Measurements from ENCODE around the gene ARMC7.
"Not testable (repeated sequence)": the region's sequence is repeated elsewhere in the genome, so short reads cannot be mapped to it uniquely, and the experiment has no call there.

ARMC7 gene

DNA sequence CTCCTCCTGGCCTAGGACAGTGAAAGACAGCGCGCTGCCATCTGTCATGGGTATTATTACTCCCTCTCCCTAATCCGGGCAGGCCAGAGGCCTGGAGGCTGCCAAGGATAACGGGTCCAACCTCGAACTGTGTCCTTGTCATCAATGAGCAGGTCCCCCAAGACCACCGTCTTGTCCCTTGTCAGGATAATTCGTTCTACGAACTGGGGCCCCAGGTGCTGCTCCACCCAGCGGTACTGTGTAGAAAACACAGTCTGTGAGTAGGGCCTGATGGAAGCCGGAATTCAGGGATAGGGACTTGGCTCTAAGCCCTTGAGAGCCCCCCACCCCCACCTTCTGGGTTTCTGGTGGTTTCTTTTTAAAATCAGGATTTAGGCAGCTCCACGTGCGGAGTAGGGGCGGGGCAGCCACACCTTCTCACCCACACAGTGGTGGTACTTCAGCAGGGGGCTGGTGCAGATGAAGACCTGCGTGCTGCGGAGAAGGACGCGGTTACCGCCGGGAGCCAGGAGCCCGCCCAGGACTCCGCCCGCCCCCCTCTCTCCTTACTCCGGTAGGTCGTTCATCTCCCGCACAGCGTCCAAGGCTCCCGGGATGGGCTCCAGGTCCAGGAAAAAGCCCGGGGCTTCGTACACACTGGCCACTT is 21.0 kb downstream of the ARMC7 start:
- no peak for DNase-seq

DNA sequence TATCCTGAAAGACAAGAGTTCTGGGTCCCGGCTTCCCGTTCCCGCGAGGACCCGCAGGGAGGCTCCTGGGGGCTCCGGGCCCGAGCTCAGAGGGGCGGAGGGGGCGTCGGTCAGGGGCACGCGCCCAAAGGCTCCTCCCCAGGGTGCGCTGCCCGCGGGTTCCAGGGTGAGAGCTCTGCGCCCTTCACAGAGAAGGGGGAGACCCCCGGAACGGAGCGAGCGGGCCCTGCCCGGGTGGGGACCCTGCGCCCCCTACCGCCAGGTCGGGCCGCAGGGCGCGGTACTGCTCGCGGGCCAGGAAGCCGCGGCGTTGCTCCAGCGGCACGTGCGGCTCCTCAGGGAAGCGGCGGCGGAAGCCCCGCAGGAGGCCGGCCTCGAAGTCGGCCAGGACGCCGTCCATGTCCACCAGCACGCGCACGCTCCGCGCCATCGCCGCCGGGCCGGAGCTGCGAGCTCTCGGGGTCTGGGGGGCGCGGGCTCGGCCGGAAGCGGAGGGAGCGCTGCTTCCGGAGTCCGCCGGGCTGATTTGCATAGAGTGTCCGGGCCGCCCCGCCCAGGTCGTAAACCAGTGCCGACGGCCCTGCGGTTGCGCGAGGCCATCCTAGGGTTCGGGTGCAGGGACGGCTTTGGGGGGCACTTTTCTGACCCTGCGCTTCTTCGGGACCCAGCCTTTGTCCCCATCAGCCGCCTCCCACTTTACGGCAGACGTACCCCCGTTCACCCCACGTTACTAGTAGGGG is 21.7 kb downstream of the ARMC7 start, which contains the start of gene NT5C:
Gene NT5C (minus strand): TSS at position 465 of the 740 bp plus-strand sequence. CDS start 35 bp downstream, at position 430.
- peak; percentile 44 for DNase-seq

DNA sequence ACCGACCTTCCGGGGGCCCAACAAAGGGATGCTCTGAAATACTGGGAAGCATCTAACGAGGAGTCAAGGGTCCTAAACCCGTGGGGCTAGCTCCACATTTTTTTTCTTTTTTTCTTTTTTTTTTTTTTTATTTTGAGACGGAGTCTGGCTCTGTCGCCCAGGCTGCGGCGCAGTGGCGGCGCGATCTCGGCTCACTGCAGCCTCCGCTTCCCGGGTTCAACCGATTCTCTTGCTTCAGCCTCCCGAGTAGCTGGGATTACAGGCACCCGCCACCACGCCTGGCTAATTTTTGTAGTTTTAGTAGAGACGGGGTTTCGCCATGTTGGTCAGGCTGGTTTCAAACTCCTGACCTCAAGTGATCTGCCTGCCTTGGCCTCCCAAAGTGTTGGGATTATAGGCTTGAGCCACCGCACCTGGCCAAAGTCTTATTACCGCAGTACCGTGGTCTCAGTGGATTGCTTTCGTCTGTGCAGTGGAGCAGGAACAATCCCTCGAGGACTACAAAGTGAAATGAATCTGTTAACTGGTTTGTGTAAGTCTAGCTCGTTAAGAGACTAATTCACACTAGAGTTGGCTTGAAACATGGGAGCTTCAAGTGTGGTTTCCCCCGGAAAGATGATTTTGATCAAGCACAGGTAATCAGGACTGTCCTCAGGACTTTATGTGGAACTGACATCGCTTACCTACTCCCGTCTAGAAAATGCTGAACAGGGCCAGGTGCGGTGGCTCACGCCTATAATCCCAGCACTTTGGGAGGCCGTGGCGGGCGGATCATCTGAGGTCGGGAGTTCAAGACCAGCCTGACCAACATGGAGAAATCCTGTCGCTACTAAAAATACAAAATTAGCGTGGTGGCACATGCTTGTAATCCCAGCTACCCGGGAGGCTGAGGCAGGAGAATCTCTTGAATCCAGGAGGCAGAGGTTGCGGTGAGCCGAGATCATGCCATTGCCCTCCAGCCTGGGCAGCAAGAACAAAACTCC is 22.5 kb downstream of the ARMC7 start:
- DNase-seq = not testable (repeated sequence)

DNA sequence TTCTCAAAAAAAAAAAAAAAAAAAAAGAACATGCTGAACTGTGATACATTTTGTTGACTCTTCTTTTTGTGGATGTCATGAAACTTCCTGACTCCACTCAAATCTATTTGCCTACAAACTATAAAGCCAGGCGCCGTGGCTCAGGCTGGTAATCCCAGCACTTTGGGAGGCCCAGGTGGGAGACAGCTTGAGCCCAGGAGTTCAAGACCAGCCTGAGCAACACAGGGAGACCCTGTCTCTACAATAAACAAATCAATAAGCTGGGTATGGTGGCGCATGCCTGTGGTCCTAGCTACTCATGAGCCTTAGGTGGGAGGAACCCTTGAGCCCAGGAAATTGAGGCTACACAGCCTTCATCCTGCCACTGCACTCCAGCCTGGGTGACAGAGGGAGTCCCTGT is 23.2 kb downstream of the ARMC7 start:
- DNase-seq = no peak

DNA sequence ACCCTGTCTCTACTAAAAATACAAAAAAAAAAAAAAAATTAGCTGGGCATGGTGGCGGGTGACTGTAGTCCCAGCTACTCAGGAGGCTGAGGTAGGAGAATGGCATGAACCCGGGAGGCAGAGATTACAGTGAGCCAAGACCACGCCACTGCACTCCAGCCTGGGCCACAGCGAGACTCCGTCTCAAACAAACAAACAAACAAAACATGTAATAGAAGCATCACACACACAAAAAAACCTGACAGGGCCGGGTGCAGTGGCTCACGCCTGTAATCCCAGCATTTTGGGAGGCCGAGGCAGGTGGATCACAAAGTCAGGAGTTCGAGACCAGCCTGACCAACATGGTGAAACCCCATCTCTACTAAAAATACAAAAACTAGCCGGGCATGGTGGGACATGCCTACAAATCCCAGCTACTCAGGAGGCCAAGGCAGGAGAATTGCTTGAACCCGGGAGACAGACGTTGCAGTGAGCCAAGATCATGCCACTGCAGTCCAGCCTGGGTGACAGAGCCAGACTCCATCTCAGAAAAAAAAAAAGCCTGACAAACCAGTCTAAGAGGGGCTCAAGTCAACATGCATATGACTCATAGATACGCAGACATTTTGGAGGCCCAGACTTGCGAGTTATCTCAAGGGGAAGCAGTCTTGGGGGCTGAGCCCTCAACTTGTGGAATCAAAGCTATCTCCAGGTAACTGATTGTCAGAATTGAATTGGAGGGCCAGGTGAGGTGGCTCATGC is 24.0 kb downstream of the ARMC7 start:
- DNase-seq = not testable (repeated sequence)

DNA sequence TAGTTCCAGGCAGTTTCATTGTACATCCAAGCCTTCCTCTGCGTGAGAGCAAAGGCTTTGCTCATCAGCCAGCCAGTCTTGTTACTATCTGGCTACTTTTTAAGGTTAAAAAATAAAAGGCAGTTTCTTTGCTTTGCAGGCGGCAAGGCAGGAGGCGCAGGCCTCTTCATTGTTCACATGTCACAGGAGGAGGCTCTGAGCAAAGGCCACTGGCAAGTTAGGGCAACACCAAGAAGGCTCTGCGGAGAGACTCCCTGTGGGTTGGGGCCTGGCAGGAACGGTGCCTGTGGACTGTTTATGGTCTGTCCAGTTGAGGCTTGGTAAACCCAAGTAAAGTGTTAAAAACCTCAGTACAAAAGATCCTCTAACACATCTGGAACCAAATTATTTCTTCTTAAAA is 25.7 kb downstream of the ARMC7 start:
- no peak for DNase-seq

DNA sequence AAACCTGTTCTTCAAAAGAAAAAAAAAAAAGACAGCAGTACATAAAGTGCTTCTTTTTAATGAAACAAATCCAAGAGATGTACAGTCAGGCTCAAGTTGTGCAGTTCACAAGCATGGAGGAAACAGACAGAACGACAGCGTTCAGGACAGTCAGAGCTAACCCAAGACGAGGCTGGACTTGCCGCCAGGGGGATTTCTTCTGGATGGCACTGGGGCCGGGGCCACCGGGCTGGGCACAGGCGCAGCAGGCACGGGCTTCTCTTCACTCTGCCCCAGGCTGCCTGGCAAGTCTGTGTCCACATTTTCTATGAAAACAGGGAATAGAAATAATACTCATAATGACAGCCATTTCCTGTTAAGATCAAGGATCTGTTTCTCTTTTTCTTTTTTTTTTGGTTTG is 26.2 kb downstream of the ARMC7 start:
- DNase-seq = no peak

DNA sequence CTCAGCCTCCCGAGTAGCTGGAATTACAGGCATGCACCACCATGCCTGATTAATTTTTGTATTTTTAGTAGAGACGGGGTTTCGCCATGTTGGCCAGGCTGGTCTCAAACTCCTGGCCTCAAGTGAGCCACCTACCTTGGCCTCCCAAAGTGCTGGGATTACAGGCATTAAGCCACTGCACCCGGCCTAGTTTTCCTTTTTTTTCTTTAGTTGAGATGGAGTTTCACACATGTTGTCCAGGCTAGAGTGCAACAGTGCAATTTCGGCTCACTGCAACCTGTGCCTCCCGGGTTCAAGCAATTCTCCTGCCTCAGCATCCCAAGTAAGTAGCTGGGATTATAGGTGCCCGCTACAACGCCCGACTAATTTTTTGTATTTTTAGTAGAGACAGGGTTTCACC is 28.0 kb downstream of the ARMC7 start:
- not testable (repeated sequence) for DNase-seq

DNA sequence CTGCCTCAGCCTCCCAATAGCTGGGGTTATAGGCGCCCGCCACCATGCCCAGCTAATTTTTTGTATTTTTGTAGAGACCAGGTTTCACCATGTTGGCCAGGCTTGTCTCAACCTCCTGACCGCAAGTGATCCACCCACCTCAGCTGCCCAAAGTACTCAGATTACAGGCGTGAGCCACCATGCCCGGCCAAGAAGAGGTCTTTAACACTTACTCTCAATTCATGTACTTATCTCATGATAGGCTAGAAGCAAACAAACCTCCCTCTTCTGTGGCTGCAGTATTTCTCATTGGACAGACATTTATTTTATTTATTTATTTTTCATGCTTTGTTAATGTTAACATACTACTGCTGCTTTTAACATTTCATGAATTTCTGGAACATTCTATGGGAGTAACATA is 28.8 kb downstream of the ARMC7 start:
- DNase-seq = no peak

DNA sequence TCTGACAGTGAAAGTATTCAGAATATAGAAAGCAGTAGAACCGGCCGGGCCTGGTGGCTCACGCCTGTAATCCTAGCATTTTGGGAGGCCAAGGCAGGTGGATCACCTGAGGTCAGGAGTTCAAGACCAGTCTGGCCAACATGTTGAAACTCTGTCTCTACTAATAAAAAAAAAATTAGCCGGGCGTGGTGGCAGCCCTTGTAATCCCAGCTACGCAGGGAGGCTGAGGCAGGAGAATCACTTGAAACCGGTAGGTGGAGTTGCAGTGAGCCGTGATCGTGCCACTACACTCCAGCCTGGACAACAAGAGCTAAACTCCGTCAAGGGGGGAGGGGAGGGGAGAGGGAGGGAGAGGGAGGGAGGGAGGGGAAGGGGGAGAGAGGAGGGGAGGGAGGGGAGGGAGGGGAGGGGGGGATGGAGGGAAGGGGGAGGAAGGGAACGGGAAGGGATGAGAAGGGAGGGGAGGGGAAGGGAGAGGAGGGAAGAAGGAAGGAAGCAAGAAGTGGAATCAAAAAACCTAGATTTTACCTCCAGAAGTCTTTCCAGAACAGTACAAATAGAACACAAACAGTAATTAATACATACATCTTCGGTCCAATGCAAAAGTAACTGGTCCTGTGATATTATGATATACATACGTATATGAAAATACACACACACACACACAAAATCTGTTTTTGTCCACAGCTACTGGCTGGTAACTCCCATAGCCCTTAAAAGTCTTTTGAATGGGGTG is 32.6 kb downstream of the ARMC7 start:
- no peak for DNase-seq

DNA sequence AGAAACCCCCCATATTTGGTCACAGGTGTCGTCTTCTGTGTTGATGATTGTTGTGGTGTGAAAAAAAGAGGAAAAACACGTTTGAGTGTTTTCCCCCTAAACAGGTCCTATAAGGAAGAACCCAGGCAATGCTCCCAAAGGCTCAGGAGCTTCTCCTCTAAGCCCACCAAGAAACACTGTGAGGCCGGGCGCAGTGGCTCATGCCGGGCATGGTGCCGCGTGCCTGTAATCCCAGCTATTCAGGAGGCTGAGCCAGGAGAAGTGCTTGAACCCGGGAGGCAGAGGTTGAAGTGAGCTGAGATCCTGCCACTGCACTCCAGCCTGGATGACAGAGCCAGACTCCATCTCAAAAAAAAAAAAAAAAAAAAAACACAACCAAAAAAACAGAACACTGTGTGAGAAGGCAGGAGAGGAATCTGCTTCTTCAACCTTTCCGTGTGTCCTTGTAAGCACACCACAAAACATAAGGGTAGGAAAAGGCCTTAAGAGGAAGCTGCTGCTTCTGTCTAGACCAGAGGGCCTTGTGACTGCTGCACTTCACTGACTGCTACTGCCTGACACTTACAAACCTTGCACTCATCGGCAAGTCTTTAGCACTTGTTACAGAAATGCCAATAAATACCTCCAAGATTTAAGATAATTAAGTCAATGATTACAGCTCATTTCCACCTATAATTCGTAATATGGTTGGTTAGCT is 35.2 kb downstream of the ARMC7 start:
- DNase-seq = no peak

DNA sequence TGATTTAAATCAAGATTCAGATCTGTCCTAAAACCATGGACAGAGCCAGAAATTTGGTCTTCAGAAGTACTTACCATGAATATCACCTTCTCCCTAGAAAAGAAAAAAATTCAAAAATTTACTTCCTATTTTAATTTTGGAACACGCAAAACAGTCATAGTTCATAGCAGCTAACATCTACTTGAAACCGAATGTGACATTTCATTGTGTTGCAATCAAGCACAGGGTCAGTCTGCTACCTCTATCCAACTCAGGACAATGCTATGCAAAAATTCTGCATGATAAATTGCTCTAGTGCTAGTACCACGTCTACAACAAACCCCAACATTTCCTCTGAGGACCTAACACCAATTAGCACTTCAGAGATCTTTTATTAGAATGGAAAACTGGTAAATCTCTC is 36.8 kb downstream of the ARMC7 start:
- DNase-seq = no peak

DNA sequence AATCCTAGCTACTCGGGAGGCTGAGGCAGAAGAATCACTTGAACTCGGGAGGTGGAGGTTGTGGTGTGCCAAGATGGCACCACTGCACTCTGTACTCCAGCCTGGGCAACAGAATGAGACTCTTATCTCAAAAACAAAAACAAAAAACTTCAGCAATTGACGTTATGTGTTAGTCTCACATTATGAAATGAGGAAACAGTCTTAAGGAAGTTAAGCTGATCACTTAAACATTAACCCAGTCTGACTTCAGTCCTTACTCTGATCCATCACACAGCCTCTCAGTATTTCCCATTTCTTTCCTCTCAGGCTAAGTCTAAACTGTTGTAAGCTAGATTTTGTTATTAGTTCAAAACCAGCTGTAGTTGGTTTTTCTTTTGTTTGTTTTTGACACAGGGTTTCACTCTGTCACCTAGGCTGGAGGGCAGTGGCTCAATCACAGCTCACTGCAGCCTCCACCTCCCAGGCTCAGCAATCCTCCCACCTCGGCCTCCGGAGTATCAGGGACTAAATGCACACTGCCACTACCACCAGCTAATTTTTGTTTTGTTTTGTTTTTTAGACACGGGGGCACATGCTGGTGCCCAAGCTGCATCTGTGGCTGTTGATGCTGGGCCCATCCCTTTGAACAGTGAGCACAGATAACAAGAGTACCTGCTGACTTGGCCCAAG is 38.2 kb downstream of the ARMC7 start:
- DNase-seq = no peak

DNA sequence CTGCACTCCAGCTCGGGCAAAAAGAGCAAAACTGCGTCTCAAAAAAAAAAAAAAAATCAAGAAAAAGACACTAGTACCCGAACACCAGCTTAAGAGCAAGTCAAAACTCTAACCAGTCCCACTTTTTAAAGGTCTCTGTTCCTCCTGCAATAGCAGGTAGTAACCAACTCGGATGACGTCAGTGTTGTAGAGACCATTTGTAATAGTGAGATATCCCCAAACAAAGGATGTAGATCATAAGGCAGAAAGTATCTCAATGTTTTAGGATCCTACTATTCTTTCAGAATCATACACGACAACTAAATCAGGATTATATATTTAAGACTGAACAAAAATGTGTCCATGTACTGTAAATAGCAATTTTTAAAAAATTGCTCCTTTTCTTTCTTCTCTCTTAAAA is 42.2 kb downstream of the ARMC7 start:
- DNase-seq = no peak

DNA sequence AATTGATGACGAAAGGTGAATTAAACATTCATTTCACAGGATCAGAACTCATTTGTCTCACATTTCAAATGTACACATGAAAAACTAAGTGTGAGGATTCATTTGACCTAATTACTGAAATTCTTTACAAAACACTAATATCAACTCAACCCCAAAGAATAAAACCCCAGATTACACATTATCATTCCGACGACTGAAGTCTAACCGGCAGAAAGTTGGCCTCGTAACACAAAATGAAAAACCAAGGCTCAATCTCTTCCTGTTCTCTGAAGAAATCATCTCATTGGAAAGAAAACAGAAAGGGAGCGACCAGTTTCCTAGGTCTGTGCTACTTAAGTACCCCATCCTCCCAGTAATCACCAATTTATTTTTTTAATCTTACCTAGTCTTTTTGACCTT is 42.8 kb downstream of the ARMC7 start:
- DNase-seq = no peak

DNA sequence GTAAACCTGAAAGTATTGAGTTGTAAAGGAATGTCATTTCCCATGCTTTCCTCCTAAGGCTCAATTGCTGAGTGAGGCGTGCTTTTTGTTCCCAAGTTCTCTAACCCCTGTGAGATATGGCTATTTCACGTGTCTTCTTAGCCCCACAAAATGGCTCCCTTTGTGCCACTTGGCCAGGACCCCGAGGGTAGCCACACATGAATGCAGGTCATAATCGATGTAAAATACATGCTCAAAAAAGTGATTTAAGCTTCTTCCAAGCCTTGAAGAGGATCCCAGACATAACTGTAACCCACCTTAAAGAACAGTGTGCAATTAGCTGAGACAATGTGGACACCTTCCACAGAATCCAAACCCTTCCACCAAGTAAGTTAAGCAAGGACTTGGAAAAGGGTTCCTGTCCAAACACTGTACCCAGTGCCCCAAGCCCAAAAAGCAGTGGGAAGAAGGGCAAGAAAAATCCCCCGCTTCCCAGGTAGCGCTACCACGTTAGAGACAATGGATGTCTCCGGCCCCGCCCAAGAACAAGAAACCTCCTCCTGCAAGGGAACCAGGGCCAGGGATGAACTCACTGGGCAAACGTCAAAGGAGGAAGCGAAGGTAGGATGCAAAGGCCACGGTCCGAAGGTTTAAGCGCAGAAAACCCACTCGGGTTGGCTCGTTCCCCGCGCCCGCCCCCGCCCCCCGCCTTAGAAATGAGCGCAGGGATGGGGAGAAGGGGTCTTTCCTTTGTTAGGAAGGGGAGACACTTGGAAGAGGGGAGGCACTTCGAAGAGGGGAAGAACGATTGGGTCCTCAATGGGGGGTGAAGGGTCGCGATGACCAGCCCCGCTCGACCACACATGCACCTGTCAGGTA is 43.4 kb downstream of the ARMC7 start:
- peak; percentile 1 for DNase-seq

DNA sequence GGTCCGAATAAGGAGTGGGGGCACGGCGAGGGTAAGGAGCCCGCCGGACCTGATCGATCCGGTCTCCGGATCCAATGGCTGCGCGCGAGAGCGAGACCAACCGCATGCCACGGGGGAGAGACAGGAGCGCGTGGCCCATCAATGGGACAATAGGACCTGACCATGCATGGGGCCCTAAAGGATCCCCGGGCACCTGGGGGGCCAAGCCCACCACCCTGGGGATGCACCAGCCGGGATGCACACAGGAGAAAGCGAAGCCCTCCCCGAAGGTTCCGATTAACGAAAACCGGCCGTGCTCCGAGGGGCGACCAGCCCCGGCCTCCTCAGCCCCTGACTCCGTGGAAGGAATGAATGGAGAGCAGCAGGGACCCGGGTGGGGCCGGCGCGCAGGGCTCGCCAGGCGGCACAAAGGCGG is 44.0 kb downstream of the ARMC7 start:
- no peak for DNase-seq

DNA sequence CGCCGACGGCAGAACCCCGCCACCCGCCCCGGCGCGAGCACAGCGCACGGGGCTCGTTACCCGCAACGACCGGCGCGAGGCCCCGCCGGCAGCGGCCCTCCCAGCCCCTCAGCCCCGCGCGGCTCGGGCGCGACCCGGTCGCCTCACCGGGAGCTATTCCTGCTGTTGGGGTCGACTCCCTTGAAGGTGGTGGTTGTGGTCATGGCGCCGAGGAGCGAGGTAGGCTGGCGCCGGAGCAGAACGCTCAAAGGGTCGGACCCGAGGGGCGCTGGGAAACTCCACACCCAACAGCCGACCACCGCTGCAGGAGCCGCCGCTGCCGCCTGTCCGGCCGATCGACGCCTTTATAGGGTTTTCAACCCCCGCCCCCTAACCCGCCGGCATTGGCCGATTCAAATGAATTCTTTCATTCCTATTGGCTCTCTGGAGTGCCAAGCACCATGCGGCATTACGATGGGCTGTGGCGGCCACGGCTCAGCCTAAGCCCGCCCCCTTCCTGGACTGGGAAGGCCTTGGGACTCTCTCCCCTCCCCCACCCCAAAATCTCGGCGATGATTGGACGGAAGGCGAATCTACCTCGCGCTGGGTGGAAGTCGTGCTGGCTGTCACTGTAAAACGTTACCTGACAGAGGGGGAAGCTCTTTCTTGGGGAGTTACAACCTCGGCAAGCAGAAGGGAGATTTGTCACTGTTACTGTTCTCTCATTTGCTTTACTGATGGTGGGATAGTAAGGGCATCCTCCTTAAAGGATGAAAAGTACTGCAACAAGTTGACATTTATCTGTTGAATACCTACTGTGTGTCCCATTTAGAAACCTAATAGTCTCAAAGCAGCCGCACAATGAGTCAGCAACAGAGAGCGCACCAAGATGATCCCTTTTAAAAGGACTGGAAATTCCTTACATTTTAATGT is 44.7 kb downstream of the ARMC7 start, which contains the start of gene JPT1:
Gene JPT1 (minus strand): TSS at position 318 of the 912 bp plus-strand sequence. CDS start 115 bp downstream, at position 203.
- peak; percentile 93 for DNase-seq

All from GF-D8 (cell line).